Fibroblast of the conjunctiva (primary cell): ENCODE measurements around the gene U2AF2.
"Not testable (repeated sequence)": the region's sequence is repeated elsewhere in the genome, so short reads cannot be mapped to it uniquely, and the experiment has no call there.

Experiments
- DNase-seq: peaks from one replicate; pipeline ENCODE4 v3.0.0-alpha.2; 2010; ENCODE audit warnings: low read depth

The U2AF2 gene

DNA sequence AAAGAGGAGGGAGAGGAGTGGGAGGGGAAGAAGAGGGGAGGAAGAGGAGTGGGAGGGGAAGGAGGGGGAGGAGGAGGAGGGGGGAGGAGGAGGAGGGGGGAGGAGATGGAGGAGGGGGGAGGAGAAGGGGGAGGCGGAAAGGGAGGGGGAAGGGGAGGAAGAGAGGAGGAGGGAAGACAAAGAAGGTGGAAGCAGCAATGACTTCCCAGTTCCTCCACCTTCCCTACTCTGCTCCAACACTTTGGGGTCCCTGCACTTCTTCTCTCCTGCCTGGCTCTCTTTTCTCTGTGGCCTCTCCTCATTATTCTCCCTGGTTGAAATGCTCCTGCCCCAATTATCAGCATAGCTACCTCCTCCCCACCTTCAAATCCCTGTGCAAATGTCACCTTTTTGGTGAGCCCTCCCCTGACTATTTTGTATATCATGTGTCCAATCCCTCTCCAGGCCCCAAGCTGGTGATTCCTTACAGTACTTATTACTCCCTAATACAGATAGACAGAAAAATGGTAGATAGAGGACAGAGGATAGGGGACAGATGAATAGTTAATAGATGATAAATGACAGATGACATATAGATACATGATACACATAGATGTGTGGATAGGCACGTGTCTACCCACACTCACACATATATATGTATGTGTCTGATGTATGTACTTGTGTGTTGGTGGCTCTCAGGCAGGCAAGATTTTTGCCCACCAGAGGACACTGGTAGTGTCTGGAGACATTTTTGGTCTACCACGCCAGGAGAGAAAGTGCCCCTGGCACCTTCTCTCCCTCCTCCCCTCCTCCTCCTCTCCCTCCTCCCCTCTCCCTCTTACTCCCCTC is 58.2 kb downstream of the U2AF2 start:
- no peak for DNase-seq

DNA sequence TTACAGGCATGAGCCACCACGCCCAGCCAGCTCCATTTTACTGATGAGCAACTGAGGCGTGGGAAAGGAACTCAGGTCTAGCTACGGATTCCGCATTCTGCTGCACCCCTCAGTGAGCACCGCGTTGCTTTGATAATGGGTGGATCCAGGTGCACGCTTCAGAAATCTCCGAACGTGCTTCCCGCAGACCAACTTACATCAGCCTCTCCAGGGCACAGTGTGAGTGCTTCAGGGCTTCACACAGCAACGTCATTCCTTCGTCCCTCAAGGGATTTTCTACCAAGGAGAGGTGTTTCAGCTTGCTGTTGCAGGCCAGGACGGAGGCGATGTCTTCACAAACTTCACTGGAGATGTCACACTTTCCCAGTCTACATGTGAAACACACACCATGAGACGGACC is 61.7 kb downstream of the U2AF2 start:
- DNase-seq: no peak

DNA sequence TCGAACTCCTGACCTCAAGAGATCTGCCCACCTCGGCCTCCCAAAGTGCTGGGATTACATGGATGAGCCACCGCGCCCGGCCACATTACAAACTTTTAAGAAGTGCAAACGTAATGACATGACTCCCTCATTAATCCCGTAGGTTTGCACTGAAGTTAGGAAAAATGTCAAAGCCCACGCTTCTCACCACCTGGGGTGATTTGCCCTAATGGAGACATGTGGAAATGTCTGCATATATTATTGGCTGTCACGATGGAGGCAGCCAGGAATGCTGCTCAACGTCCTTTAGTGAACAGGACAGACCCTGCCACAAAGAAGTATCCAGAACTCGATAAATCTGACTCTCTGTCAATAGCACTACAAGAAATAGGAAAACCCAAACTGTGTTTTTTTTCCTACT is 62.4 kb downstream of the U2AF2 start:
- no peak for DNase-seq

DNA sequence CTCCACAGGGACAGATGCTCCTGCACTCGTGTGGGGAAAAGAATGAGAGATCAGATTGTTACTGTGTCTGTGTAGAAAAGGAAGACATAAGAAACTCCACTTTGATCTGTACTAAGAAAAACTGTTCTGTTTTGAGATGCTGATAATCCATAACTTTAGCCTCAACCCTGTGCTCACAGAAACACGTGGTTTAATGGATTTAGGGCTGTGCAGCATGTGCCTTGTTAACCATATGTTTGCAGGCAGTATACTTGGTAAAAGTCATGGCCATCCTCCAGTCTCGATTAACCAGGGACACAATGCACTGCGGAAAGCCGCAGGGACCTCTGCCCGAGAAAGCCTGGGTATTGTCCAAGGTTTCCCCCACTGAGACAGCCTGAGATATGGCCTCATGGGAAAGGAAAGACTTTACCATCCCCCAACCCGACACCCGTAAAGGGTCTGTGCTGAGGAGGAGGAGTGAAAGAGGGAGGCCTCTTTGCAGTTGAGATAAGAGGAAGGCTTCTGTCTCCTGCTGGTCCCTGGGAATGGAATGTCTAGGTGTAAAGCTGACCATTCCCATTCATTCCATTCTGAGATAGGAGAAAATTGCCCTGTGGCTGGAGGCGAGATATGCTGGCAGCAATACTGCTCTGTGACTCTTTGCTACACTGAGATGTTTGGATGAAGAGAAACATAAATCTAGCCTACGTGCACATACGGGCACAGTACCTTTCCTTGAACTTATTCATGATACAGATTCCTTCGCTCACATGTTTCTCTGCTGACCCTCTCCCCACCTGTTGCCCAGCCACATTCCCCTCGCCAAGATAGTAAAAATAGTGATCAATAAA is 63.3 kb downstream of the U2AF2 start:
- not testable (repeated sequence) for DNase-seq

DNA sequence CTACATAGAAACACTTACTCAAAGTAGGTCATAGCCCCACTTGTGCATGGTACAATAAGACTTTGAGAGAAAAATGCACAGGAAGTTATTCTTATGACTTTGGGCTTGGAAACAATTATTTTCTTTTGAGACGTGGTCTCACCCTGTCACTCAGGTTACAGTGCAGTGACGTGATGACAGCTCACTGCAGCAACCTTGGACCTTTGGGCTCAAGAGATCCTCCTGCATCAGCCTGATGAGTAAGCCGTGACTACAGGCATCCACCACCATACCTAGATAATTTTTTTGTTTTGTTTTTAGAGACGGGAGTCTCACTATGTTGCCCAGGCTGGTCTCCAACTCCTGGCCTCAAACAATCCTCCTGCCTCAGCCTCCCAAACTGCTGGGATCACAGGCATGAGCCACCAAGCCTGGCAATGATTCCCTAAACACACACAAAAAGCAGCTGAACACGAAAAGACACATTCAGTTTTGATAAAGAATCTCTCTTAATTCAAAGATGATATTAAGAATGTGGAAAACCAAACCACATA is 65.4 kb downstream of the U2AF2 start:
- DNase-seq: no peak

DNA sequence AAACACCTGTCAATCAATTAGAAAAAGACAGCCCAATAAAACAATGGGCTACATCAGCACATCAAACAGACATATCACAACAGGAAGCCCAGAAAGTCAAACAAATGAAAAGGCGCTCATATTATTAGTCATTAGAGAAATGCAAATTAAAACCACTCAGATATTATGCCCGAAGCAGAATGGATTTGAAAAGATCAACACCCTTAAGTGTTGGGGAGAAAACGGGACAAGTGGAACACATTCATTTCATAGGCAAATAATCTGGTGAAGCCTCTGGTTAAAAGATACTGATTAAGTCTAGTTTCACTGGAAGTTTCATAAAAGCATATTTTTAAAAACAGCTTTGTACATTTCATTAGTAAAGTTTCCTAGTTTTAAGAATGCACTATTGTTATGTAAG is 66.0 kb downstream of the U2AF2 start:
- no peak for DNase-seq

DNA sequence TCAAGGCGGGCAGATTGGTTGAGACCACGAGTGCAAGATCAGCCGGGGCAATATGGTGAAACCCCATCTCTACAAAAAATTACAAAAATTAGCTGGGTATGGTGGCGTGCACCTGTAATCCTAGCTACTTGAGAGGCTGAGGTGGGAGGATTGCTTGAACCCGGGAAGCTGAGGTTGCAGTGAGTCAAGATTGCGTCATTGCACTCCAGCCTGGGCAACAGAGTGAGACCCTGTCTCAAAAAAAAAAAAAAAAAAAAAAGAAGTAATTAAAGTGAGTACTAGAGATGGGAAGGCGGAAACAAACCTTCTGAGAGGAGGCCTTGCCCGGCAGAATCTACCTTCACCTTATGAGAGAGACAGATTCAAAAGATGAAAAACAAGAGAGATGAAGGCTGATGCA is 68.7 kb downstream of the U2AF2 start:
- DNase-seq: no peak
